MM.1S (cell line): ENCODE results near the gene HCFC2.

ENCODE experiments used
- EZH2phosphoT487 ChIP-seq: fragments of 300-600 bp; sonication (generic); IDR thresholded peaks from 2 replicates; pipeline ENCODE4 v1.6.1; 2018; ENCODE audit warnings: antibody characterized with exemption, low read length
- TF ChIP-seq, protein P1 (sequence below): fragments of 300-600 bp; sonication (generic); IDR thresholded peaks from 2 replicates; pipeline ENCODE4 v1.5.1; 2016; ENCODE audit warnings: antibody characterized with exemption, low read length, mixed read lengths

DNA sequence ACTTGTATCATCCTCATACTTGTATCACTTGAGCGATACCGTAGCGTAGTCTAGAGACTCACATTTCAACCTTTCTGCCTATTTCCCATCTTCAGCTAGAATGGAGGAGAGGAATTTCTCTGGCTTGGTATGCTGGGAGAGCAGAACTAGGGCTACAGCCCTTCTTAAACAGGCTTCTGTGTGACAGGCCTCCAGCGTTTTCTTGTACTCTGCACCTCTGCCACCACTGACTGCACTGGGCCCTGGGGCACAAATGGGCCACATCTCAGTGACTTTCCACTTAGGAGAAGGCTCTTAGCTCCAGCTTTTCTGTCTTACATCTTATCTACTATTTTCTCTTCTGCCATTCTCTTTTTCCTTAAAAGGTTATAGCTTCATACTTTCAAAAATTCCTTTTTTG is 26.8 kb downstream of the HCFC2 start:
- TF ChIP-seq, protein P1, sequence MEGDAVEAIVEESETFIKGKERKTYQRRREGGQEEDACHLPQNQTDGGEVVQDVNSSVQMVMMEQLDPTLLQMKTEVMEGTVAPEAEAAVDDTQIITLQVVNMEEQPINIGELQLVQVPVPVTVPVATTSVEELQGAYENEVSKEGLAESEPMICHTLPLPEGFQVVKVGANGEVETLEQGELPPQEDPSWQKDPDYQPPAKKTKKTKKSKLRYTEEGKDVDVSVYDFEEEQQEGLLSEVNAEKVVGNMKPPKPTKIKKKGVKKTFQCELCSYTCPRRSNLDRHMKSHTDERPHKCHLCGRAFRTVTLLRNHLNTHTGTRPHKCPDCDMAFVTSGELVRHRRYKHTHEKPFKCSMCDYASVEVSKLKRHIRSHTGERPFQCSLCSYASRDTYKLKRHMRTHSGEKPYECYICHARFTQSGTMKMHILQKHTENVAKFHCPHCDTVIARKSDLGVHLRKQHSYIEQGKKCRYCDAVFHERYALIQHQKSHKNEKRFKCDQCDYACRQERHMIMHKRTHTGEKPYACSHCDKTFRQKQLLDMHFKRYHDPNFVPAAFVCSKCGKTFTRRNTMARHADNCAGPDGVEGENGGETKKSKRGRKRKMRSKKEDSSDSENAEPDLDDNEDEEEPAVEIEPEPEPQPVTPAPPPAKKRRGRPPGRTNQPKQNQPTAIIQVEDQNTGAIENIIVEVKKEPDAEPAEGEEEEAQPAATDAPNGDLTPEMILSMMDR: no peak
- no peak for TF ChIP-seq EZH2phosphoT487
